B cell (primary cell): Measurements from ENCODE around the gene SKP1. TPM values are rescaled to one million over a fixed set of nuclear protein-coding genes. Genes with fewer than 3 reads are reported as not detected.
A peak's percentile ranks its signal among the peaks of the same experiment; 100 is the strongest.

Experiments used
- ATAC-seq: fragments of 200-7000 bp; cut with Tn5 transposase; one replicate; pipeline ENCODE4 v1.10.0; 2021; ENCODE audit warnings: low read depth, mild to moderate bottlenecking, moderate number of reproducible peaks, moderate library complexity
- CTCF ChIA-PET: fragments of 350-600 bp; sonication (Branson Sonifier 250); formaldehyde crosslinking; loops from one replicate; lab custom pipeline; 2021; ENCODE audit warnings: antibody characterized with exemption, inconsistent platforms; lab: Charles Lee
- POLR2A ChIA-PET: fragments of 350-600 bp; sonication (Branson Sonifier 250); formaldehyde crosslinking; loops from one replicate; lab custom pipeline; 2021; ENCODE audit warnings: antibody characterized with exemption; lab: Charles Lee
- DNase-seq: peaks from one replicate; pipeline ENCODE4 v3.0.0; 2013
- H2AFZ ChIP-seq: 2 replicates; pipeline ENCODE4 v1.6.1; 2012; ENCODE audit warnings: mild to moderate bottlenecking, low read depth, low read length; ENCODE audit not compliant: insufficient read depth, poor library complexity, severe bottlenecking
- H3K27ac ChIP-seq, 2 donors: 1 replicate in 1 of 2; 2 replicates in 1 of 2; pipeline ENCODE4 v1.5.1; 2012 to 2013; ENCODE audit warnings: low read length in 2 of 2, mild to moderate bottlenecking in 2 of 2, moderate library complexity in 1 of 2
- H3K27me3 ChIP-seq, 4 experiments: fragments of 200-600 bp in 1 of 4; sonication (generic) in 1 of 4; replicated peaks in 1 of 4; 1 replicate in 2 of 4; 2 replicates in 2 of 4; pipeline versions ENCODE4 v1.6.1 to v1.7.0; 2013 to 2016; ENCODE audit warnings: low read length in 3 of 4, mild to moderate bottlenecking in 2 of 4, mixed read lengths in 1 of 4, moderate library complexity in 1 of 4; ENCODE audit not compliant: insufficient read depth in 4 of 4, control insufficient read depth in 3 of 4; ENCODE audit errors: control extremely low read depth in 1 of 4
- H3K36me3 ChIP-seq, 2 experiments: replicated peaks in 1 of 2; 1 replicate in 1 of 2; 2 replicates in 1 of 2; pipeline versions ENCODE4 v1.6.1 to v1.7.1; 2013; ENCODE audit warnings: low read length in 1 of 2; ENCODE audit not compliant: insufficient read depth in 2 of 2, control insufficient read depth in 1 of 2; ENCODE audit errors: control extremely low read depth in 1 of 2, extremely low read depth in 1 of 2
- H3K4me1 ChIP-seq, 2 donors: fragments of 200-600 bp in 1 of 2; sonication (generic) in 1 of 2; 1 replicate in 1 of 2; 2 replicates in 1 of 2; pipeline versions ENCODE4 v1.5.1 to v1.6.1; 2013 to 2017; ENCODE audit warnings: low read length in 2 of 2; ENCODE audit not compliant: control insufficient read depth in 2 of 2, insufficient read depth in 2 of 2
- H3K4me2 ChIP-seq: replicated peaks from 2 replicates; pipeline ENCODE3; 2012; ENCODE audit warnings: mild to moderate bottlenecking, low read depth, low read length; ENCODE audit not compliant: poor library complexity, severe bottlenecking
- H3K4me3 ChIP-seq, 5 experiments: fragments of 200-600 bp in 1 of 5; sonication (generic) in 1 of 5; 1 replicate in 3 of 5; 2 replicates in 2 of 5; pipeline versions ENCODE4 v1.5.1 to v1.7.0; 2011 to 2016; ENCODE audit warnings: low read length in 4 of 5, mild to moderate bottlenecking in 4 of 5, low read depth in 2 of 5, control low read depth in 1 of 5, moderate library complexity in 1 of 5; ENCODE audit not compliant: insufficient read depth in 1 of 5; ENCODE audit errors: control extremely low read depth in 1 of 5, extremely low read depth in 1 of 5
- H3K79me2 ChIP-seq: fragments of 200-600 bp; sonication (generic); one replicate; pipeline ENCODE4 v1.6.0; 2016; ENCODE audit warnings: low read length; ENCODE audit not compliant: control insufficient read depth, insufficient read depth
- H3K9ac ChIP-seq: fragments of 200-600 bp; sonication (generic); 2 replicates; pipeline ENCODE4 v1.6.1; 2017; ENCODE audit warnings: mild to moderate bottlenecking, low read length, moderate library complexity
- H3K9me3 ChIP-seq, 3 donors: one replicate each; pipeline versions ENCODE4 v1.6.1 to v1.7.1; 2013; ENCODE audit warnings: low read length in 2 of 3; ENCODE audit not compliant: control insufficient read depth in 2 of 3, insufficient read depth in 1 of 3; ENCODE audit errors: control extremely low read depth in 1 of 3
- H4K20me1 ChIP-seq: 2 replicates; pipeline ENCODE4 v1.6.0; 2012; ENCODE audit warnings: mild to moderate bottlenecking, low read length; ENCODE audit not compliant: insufficient read depth, control insufficient read depth, poor library complexity, severe bottlenecking
- H3K27ac Mint-ChIP-seq: one replicate; pipeline ENCODE4 v1.8.0; 2021; ENCODE audit warnings: mixed read lengths
- H3K27me3 Mint-ChIP-seq: one replicate; pipeline ENCODE4 v1.8.0; 2021; ENCODE audit warnings: mixed read lengths
- H3K4me1 Mint-ChIP-seq: one replicate; pipeline ENCODE4 v1.8.0; 2021; ENCODE audit warnings: mixed read lengths
- H3K4me3 Mint-ChIP-seq: one replicate; pipeline ENCODE4 v1.8.0; 2021; ENCODE audit warnings: mixed read lengths
- H3K9me3 Mint-ChIP-seq: one replicate; pipeline ENCODE4 v1.8.0; 2022; ENCODE audit warnings: mixed read lengths; ENCODE audit not compliant: insufficient read depth
- EZH2 ChIP-seq: IDR thresholded peaks from 2 replicates; pipeline ENCODE4 v1.6.1; 2012; ENCODE audit warnings: borderline replicate concordance, low read depth, mild to moderate bottlenecking, moderate library complexity, low read length; ENCODE audit not compliant: insufficient read depth, poor library complexity, severe bottlenecking
- WGBS: methylation state at CpG from one replicate; pipeline ENCODE4 v1.1.5; 2013; ENCODE audit warnings: missing lambda C conversion rate; ENCODE audit not compliant: insufficient coverage; 5-methylcytosine and 5-hydroxymethylcytosine counted together
- intact Hi-C: fragments of 100-400 bp; cut with micrococcal nuclease; formaldehyde crosslinking; loops from one replicate; pipeline ENCODE4 v1.10.0; 2022
- polyA plus RNA-seq: library from polyadenylated mRNA; depleted of rRNA; stranded (reverse); fragments of >200 nt; gene quantifications from 2 replicates; pipeline ENCODE4 v1.2.3, GENCODE V29; 2012
- total RNA-seq, 2 donors: library from RNA; stranded (reverse); fragments of 120-200 nt in 1 of 2; gene quantifications; 1 replicate in 1 of 2; 2 replicates in 1 of 2; pipeline versions ENCODE4 v1.2.3 to v1.2.4, GENCODE V29; 2013 to 2022
- TF ChIP-seq, protein P1 (sequence below): fragments of 200-600 bp; IDR thresholded peaks from one replicate; pipeline ENCODE4 v1.8.0; 2022; ENCODE audit warnings: antibody characterized with exemption, mild to moderate bottlenecking

Gene SKP1
- total and polyA plus RNA-seq, 2 donors (not counting 1 experiment from before 2014, with no cell fraction given): 108 to 186 TPM

DNA sequence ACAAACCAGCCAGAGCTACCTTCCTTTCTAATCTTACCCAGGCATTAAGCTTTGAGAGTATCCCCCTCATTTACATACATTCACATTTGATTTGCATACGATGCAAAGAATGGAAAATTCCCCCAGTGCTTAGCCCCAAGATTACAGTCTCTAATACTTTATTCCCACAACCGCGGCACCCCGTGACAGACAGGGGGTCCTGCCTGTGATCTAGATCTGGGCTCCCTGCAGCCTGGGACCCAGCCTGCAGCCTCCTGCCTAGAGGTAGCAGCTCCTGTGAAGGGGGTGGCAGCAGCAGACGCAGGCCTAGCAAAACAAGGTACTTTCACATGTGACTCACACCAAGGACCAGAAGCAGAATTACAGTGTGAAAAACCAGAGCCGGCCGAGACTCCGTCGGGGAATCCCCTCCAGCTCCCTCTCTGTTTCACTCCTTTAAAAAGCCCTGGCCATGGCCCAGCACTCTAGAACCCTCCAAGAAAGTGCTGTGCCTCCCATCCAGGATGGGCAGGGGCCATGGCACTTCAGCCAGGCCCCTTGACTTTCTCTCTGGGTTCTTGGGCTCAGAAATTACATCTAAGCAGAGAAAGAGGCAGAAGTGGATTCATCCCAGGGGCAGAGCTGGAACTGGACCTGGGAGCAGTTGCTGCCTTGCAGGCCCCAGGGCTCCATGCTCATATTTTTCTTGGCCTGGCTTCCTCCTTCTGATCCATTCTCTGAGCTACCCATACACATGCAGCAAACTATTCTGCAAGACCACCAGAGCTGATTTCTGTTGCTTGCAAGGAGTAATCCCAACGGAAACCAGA, 76.3 kb downstream of the SKP1 start:
- no peak for TF ChIP-seq EZH2
- TF ChIP-seq, protein P1, sequence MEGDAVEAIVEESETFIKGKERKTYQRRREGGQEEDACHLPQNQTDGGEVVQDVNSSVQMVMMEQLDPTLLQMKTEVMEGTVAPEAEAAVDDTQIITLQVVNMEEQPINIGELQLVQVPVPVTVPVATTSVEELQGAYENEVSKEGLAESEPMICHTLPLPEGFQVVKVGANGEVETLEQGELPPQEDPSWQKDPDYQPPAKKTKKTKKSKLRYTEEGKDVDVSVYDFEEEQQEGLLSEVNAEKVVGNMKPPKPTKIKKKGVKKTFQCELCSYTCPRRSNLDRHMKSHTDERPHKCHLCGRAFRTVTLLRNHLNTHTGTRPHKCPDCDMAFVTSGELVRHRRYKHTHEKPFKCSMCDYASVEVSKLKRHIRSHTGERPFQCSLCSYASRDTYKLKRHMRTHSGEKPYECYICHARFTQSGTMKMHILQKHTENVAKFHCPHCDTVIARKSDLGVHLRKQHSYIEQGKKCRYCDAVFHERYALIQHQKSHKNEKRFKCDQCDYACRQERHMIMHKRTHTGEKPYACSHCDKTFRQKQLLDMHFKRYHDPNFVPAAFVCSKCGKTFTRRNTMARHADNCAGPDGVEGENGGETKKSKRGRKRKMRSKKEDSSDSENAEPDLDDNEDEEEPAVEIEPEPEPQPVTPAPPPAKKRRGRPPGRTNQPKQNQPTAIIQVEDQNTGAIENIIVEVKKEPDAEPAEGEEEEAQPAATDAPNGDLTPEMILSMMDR: no peak
- Mint-ChIP-seq H3K27ac (peak overlapping the region; percentile 96), H3K4me1 (peaks cover 46% of the 10 kb centered on the region), H3K9me3 (no peaks in the 10 kb centered on the region), H3K27me3 (no peaks in the 10 kb centered on the region), H3K4me3 (peak overlapping the region; percentile 62)
- Histone ChIP-seq H3K4me1 (peaks cover 31 to 47% of the 10 kb centered on the region in 2 donors), H3K79me2 (no peaks in the 10 kb centered on the region), H3K27ac (peak overlapping the region; percentile 76 to 88), H4K20me1 (no peaks in the 10 kb centered on the region), H3K36me3 (no peaks in the 10 kb centered on the region), H3K4me3 (peak overlapping the region in 2 of 5 experiments; percentile 29 to 40), H3K4me2 (peak overlapping the region; percentile 72), H2AFZ (peak overlapping the region; percentile 51), H3K9ac (peak overlapping the region; percentile 51), H3K27me3 (no peaks in the 10 kb centered on the region), H3K9me3 (no peaks in the 10 kb centered on the region)
- ChIA-PET POLR2A (interaction anchor here (0.7 to 2.7 kb wide), 9 partner anchors 20 to 638 kb away, joined by 3 to 16 read pairs (median 4); partner anchors contain the start of gene PPP2CA), CTCF (interaction anchor here (0.5 to 8.1 kb wide), 19 partner anchors 8 to 998 kb away, joined by 3 to 149 read pairs (median 5); partner anchors contain the start of gene TCF7)
- WGBS: 21% methylated on average over 10 of the region's 10 CpGs
- intact Hi-C loops: loop anchor here (1.0 kb wide), 5 partner anchors 14 to 126 kb away; partner anchors contain the start of genes PPP2CA, TCF7 and VDAC1
- DNase-seq (peak; percentile 89), ATAC-seq (peak; percentile 82)
